GM12878 (cell line): ENCODE measurements around the gene BBOX1. TPM values are rescaled to one million over a fixed set of nuclear protein-coding genes. Genes with fewer than 3 reads are reported as not detected.

Experiments
- ATAC-seq: fragments of 200-7000 bp; cut with Tn5 transposase; 3 replicates; pipeline ENCODE4 v1.9.1; 2020; ENCODE audit warnings: mild to moderate bottlenecking, moderate library complexity
- BruUV-seq: library from RNA; stranded (reverse); fragments of 400-500 nt; replicated peaks from 2 replicates; lab custom pipeline; 2021; lab: Mats Ljungman, UMichigan
- CTCF ChIA-PET: fragments of 300-600 bp; sonication (Branson Sonifier 250); formaldehyde crosslinking; extraction: SDS; loops from one replicate; lab custom pipeline; 2021; ENCODE audit warnings: inconsistent platforms; lab: Yijun Ruan, JAX
- POLR2A ChIA-PET: fragments of 350-600 bp; formaldehyde crosslinking; extraction: SDS; loops from one replicate; lab custom pipeline; 2021; ENCODE audit warnings: inconsistent platforms; lab: Charles Lee
- RAD21 ChIA-PET: fragments of 300-600 bp; sonication (Branson Sonifier 250); formaldehyde crosslinking; loops from one replicate; lab custom pipeline; 2023; ENCODE audit warnings: antibody characterized with exemption; ENCODE audit not compliant: unreplicated experiment; lab: Charles Lee
- SMC1A ChIA-PET: fragments of 300-600 bp; sonication (Branson Sonifier 250); formaldehyde crosslinking; loops from one replicate; lab custom pipeline; 2023; ENCODE audit not compliant: unreplicated experiment, uncharacterized antibody; lab: Charles Lee
- DNase-seq: peaks from one replicate; pipeline ENCODE4 v3.0.0-alpha.2; 2011; ENCODE audit warnings: low read depth, low spot score
- FAIRE-seq: peaks from 3 replicates; lab custom pipeline; 2011; peaks lifted over from hg19 to GRCh38; lab: Jason Lieb, UNC
- H2AFZ ChIP-seq: 2 replicates; pipeline ENCODE4 v1.6.0; 2011; ENCODE audit warnings: low read depth, low read length, control low read depth; ENCODE audit not compliant: control insufficient read depth
- H3K27ac ChIP-seq: 2 replicates; pipeline ENCODE4 v1.5.1; 2011; ENCODE audit warnings: control low read depth; ENCODE audit not compliant: control insufficient read depth, insufficient read depth
- H3K27me3 ChIP-seq, 2 experiments: replicated peaks in 1 of 2; 2 replicates each; pipeline versions ENCODE4 v1.6.0 to v1.6.1; 2011; ENCODE audit warnings: low read length in 1 of 2; ENCODE audit not compliant: control insufficient read depth in 2 of 2, insufficient read depth in 2 of 2
- H3K36me3 ChIP-seq, 2 experiments: 2 replicates each; pipeline ENCODE4 v1.5.1; 2011; ENCODE audit warnings: low read length in 1 of 2; ENCODE audit not compliant: control insufficient read depth in 2 of 2, insufficient read depth in 2 of 2
- H3K4me1 ChIP-seq: 2 replicates; pipeline ENCODE4 v1.6.1; 2011; ENCODE audit warnings: mild to moderate bottlenecking, low read length, moderate library complexity, mixed read lengths; ENCODE audit not compliant: control insufficient read depth, insufficient read depth
- H3K4me2 ChIP-seq: 2 replicates; pipeline ENCODE4 v1.6.0; 2011; ENCODE audit warnings: control low read depth; ENCODE audit not compliant: control insufficient read depth, insufficient read depth
- H3K4me3 ChIP-seq: fragments of 200-600 bp; sonication (generic); 2 replicates; pipeline ENCODE4 v1.5.1; 2016
- H3K79me2 ChIP-seq: 2 replicates; pipeline ENCODE4 v1.6.0; 2011; ENCODE audit warnings: low read length; ENCODE audit not compliant: control insufficient read depth, insufficient read depth
- H3K9ac ChIP-seq: 2 replicates; pipeline ENCODE4 v1.8.0; 2011; ENCODE audit warnings: low read length, control low read depth, mixed read lengths; ENCODE audit not compliant: control insufficient read depth, insufficient read depth
- H3K9me3 ChIP-seq: replicated peaks from 3 replicates; pipeline ENCODE4 v1.5.1; 2011; ENCODE audit warnings: mild to moderate bottlenecking, low read length; ENCODE audit not compliant: control insufficient read depth, insufficient read depth
- H4K20me1 ChIP-seq: 2 replicates; pipeline ENCODE4 v1.6.0; 2011; ENCODE audit not compliant: control insufficient read depth, insufficient read depth
- BRCA1 ChIP-seq: IDR thresholded peaks from 2 replicates; pipeline ENCODE4 v1.6.1; 2011; ENCODE audit warnings: low read depth, low read length, improper control_type of control experiment
- CBX3 ChIP-seq: fragments of 200-600 bp; sonication (generic); IDR thresholded peaks from 2 replicates; pipeline ENCODE4 v1.6.1; 2016; ENCODE audit warnings: low read depth, borderline replicate concordance
- CHD1 ChIP-seq: IDR thresholded peaks from 2 replicates; pipeline ENCODE4 v1.6.1; 2012; ENCODE audit warnings: low read depth, low read length, improper control_type of control experiment
- EP300 ChIP-seq, 2 experiments: fragments of 150-350 bp in 1 of 2; IDR thresholded peaks; 2 replicates each; pipeline ENCODE4 v1.6.1; 2011 to 2012; ENCODE audit warnings: low read depth in 2 of 2, low read length in 2 of 2, borderline replicate concordance in 1 of 2, improper control_type of control experiment in 1 of 2, inconsistent platforms in 1 of 2; ENCODE audit not compliant: control insufficient read depth in 1 of 2
- GABPA ChIP-seq: IDR thresholded peaks from 2 replicates; pipeline ENCODE4 v1.6.1; 2014; ENCODE audit warnings: antibody characterized with exemption, low read depth, mild to moderate bottlenecking, inconsistent platforms
- GATAD2B ChIP-seq: fragments of 450-650 bp; conservative IDR thresholded peaks from 2 replicates; pipeline ENCODE4 v1.6.1; 2017; ENCODE audit warnings: low read depth, mild to moderate bottlenecking, moderate library complexity
- MYB ChIP-seq: fragments of 150-350 bp; IDR thresholded peaks from 2 replicates; pipeline ENCODE4 v1.6.1; 2014; ENCODE audit warnings: mild to moderate bottlenecking, low read depth, low read length, borderline replicate concordance
- MYC ChIP-seq: IDR thresholded peaks from 2 replicates; pipeline ENCODE4 v1.6.1; 2011; ENCODE audit warnings: mild to moderate bottlenecking, low read length, moderate library complexity, inconsistent platforms; ENCODE audit not compliant: insufficient read depth, insufficient replicate concordance, insufficient read length, severe bottlenecking
- PAX5 ChIP-seq: IDR thresholded peaks from 2 replicates; pipeline ENCODE4 v1.6.1; 2011; ENCODE audit warnings: low read depth, low read length, borderline replicate concordance
- SMARCA5 ChIP-seq: fragments of 450-650 bp; IDR thresholded peaks from 2 replicates; pipeline ENCODE4 v1.6.1; 2017; ENCODE audit warnings: mild to moderate bottlenecking
- STAT1 ChIP-seq: fragments of 450-650 bp; conservative IDR thresholded peaks from 2 replicates; pipeline ENCODE4 v1.6.1; 2014; ENCODE audit warnings: antibody characterized with exemption, mild to moderate bottlenecking
- SUZ12 ChIP-seq: fragments of 200-600 bp; sonication (generic); IDR thresholded peaks from one replicate; pipeline ENCODE4 v1.6.1; 2018; ENCODE audit warnings: antibody characterized with exemption, mild to moderate bottlenecking; ENCODE audit not compliant: unreplicated experiment
- ZNF24 ChIP-seq: fragments of 450-650 bp; IDR thresholded peaks from 2 replicates; pipeline ENCODE4 v1.6.1; 2017; ENCODE audit warnings: antibody characterized with exemption, mild to moderate bottlenecking
- ZZZ3 ChIP-seq: IDR thresholded peaks from 2 replicates; pipeline ENCODE4 v1.6.1; 2011; ENCODE audit warnings: low read depth; ENCODE audit not compliant: control insufficient read depth, insufficient read length
- WGBS: methylation state at CpG from one replicate; pipeline ENCODE4 v1.1.6; 2016; ENCODE audit warnings: low lambda C conversion rate; ENCODE audit not compliant: insufficient replicate concordance, insufficient coverage; ENCODE audit errors: missing lambda C conversion rate; 5-methylcytosine and 5-hydroxymethylcytosine counted together
- in situ Hi-C: fragments of 300-500 bp; cut with MboI; formaldehyde crosslinking; loops from 9 replicates; pipeline ENCODE4 v1.14.3; 2018; ENCODE audit warnings: mixed read lengths
- intact Hi-C: fragments of 100-400 bp; cut with micrococcal nuclease; formaldehyde crosslinking; loops from one replicate; pipeline ENCODE4 v1.14.2; 2022; ENCODE audit not compliant: unreplicated experiment
- polyA plus RNA-seq, 11 experiments: library from polyadenylated mRNA; depleted of rRNA in 4 of 11; unstranded in 6 of 11; stranded (reverse) in 5 of 11; fragments of >200 nt; fragmentation: Nextera tagmentation in 4 of 11; fragmentation: Illumina TruSeq in 1 of 11; extraction: Ambion mirVana in 4 of 11; extraction: Trizol in 1 of 11; gene quantifications; 1 replicate in 1 of 11; 2 replicates in 10 of 11; pipeline versions ENCODE4 v1.2.1 to v1.2.3, GENCODE V29; 2011 to 2016; ENCODE audit warnings: inconsistent platforms in 2 of 11, missing spikeins in 2 of 11, low read depth in 1 of 11
- total RNA-seq, 4 experiments: library from RNA; depleted of rRNA in 3 of 4; stranded (reverse); fragments of >200 nt in 3 of 4; fragmentation: Illumina TruSeq in 1 of 4; extraction: Trizol in 1 of 4; gene quantifications; 2 replicates each; pipeline versions ENCODE4 v1.2.1 to v1.2.3, GENCODE V29; 2013 to 2021
- TF ChIP-seq, protein P1 (sequence below): IDR thresholded peaks from 2 replicates; pipeline ENCODE4 v1.6.1; 2011; ENCODE audit warnings: borderline replicate concordance, low read depth, mild to moderate bottlenecking, moderate library complexity, mixed read lengths, low read length; ENCODE audit not compliant: insufficient read depth; ENCODE audit errors: extremely low read length
- TF ChIP-seq, protein P2 (sequence below): fragments of 450-650 bp; IDR thresholded peaks from 2 replicates; pipeline ENCODE4 v1.6.1; 2017; ENCODE audit warnings: mild to moderate bottlenecking
- TF ChIP-seq, protein P3 (sequence below): fragments of 450-650 bp; IDR thresholded peaks from 2 replicates; pipeline ENCODE4 v1.6.1; 2018; ENCODE audit warnings: borderline replicate concordance, mild to moderate bottlenecking; ENCODE audit not compliant: partially characterized antibody

BBOX1 gene
- total and polyA plus RNA-seq, 10 of the 15 experiments (the other 5 are each of a cell fraction or from before 2014, with no cell fraction given): 3.5 TPM; not detected in 9

DNA sequence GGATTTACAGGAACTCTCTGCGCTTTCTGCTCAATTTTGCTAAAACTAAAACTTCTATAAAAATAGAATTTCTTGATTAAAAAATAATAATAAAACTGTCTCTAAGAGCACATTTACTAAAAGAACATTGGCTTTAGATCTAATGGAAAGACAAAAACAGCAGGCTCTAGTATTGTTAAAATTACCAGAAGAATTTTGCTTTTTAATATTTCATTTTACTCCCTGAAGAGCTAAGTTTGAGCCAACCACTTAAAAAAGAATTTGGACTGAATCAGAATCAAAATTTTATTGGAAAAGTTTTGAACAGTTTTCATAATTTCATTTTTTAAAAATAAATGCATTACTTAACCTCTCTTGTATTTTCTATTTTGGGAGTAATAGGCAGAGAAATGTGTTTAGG is 107.3 kb downstream of the BBOX1 start:
- BruUV-seq: no TSS peak
- ChIA-PET POLR2A (no interaction called here), CTCF (interaction anchor here (0.9 to 1.4 kb wide), 2 partner anchors 11 to 394 kb away, joined by 3 to 4 read pairs; no protein-coding TSS in a partner anchor), SMC1A (no interaction called here), RAD21 (no interaction called here)
- 100% methylated on average over 1 of the region's 1 CpG for whole genome bisulfite sequencing
- Histone ChIP-seq H4K20me1 (no peaks in the 10 kb centered on the region), H3K27ac (no peak overlapping the region), H3K4me3 (no peak overlapping the region), H3K9ac (no peak overlapping the region), H3K9me3 (no peaks in the 10 kb centered on the region), H3K4me1 (no peaks in the 10 kb centered on the region), H2AFZ (no peak overlapping the region), H3K27me3 (no peaks in the 10 kb centered on the region), H3K36me3 (no peaks in the 10 kb centered on the region), H3K79me2 (no peaks in the 10 kb centered on the region), H3K4me2 (no peak overlapping the region)
- in situ Hi-C loops (no loop called here), intact Hi-C loops (no loop called here)
- FAIRE-seq (no peak), DNase-seq (no peak), ATAC-seq (no peak)
- no peak for TF ChIP-seq STAT1
- TF ChIP-seq ZZZ3: no peak
- TF ChIP-seq CHD1: no peak
- TF ChIP-seq GATAD2B: no peak
- TF ChIP-seq, protein P1, sequence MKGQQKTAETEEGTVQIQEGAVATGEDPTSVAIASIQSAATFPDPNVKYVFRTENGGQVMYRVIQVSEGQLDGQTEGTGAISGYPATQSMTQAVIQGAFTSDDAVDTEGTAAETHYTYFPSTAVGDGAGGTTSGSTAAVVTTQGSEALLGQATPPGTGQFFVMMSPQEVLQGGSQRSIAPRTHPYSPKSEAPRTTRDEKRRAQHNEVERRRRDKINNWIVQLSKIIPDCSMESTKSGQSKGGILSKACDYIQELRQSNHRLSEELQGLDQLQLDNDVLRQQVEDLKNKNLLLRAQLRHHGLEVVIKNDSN: no peak
- no peak for TF ChIP-seq GABPA
- TF ChIP-seq SMARCA5: no peak
- TF ChIP-seq, protein P2, sequence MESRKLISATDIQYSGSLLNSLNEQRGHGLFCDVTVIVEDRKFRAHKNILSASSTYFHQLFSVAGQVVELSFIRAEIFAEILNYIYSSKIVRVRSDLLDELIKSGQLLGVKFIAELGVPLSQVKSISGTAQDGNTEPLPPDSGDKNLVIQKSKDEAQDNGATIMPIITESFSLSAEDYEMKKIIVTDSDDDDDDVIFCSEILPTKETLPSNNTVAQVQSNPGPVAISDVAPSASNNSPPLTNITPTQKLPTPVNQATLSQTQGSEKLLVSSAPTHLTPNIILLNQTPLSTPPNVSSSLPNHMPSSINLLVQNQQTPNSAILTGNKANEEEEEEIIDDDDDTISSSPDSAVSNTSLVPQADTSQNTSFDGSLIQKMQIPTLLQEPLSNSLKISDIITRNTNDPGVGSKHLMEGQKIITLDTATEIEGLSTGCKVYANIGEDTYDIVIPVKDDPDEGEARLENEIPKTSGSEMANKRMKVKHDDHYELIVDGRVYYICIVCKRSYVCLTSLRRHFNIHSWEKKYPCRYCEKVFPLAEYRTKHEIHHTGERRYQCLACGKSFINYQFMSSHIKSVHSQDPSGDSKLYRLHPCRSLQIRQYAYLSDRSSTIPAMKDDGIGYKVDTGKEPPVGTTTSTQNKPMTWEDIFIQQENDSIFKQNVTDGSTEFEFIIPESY: no peak
- no peak for TF ChIP-seq ZNF24
- TF ChIP-seq CBX3: no peak
- no peak for TF ChIP-seq BRCA1
- no peak for TF ChIP-seq PAX5
- no peak for TF ChIP-seq EP300 (IDR thresholded peaks at IDR 0.05; ENCODE audit: borderline replicate concordance in 1 of 2, control insufficient read depth in 1 of 2, low read depth in 2 of 2, low read length in 2 of 2)
- TF ChIP-seq MYB: no peak
- no peak for TF ChIP-seq SUZ12
- no peak for TF ChIP-seq MYC
- TF ChIP-seq, protein P3, sequence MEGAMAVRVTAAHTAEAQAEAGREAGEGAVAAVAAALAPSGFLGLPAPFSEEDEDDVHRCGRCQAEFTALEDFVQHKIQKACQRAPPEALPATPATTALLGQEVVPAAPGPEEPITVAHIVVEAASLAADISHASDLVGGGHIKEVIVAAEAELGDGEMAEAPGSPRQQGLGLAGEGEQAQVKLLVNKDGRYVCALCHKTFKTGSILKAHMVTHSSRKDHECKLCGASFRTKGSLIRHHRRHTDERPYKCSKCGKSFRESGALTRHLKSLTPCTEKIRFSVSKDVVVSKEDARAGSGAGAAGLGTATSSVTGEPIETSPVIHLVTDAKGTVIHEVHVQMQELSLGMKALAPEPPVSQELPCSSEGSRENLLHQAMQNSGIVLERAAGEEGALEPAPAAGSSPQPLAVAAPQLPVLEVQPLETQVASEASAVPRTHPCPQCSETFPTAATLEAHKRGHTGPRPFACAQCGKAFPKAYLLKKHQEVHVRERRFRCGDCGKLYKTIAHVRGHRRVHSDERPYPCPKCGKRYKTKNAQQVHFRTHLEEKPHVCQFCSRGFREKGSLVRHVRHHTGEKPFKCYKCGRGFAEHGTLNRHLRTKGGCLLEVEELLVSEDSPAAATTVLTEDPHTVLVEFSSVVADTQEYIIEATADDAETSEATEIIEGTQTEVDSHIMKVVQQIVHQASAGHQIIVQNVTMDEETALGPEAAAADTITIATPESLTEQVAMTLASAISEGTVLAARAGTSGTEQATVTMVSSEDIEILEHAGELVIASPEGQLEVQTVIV: no peak
